PC-9 (cell line): ENCODE data around the gene SHTN1. TPM values are rescaled to one million over a fixed set of nuclear protein-coding genes. Genes with fewer than 3 reads are reported as not detected.

Source experiments
- BruUV-seq: library from RNA; stranded (reverse); fragments of 400-500 nt; replicated peaks from 2 replicates; lab custom pipeline; 2021; lab: Mats Ljungman, UMichigan
- CTCF ChIA-PET: fragments of 300-600 bp; sonication (Branson Sonifier 250); formaldehyde crosslinking; loops from one replicate; lab custom pipeline; 2022; ENCODE audit warnings: antibody characterized with exemption; lab: Charles Lee
- POLR2A ChIA-PET: fragments of 300-600 bp; sonication (Branson Sonifier 250); formaldehyde crosslinking; loops from one replicate; lab custom pipeline; 2022; ENCODE audit warnings: antibody characterized with exemption; ENCODE audit not compliant: unreplicated experiment; lab: Charles Lee
- DNase-seq, 2 experiments: peaks; one replicate each; pipeline versions ENCODE4 v3.0.0 to v3.0.0-alpha.2; 2015 to 2022; ENCODE audit warnings: mixed read lengths in 1 of 2
- H2AFZ ChIP-seq: fragments of 200-600 bp; sonication (generic); 2 replicates; pipeline ENCODE4 v1.8.1; 2017; ENCODE audit warnings: antibody characterized with exemption
- H3F3A ChIP-seq: fragments of 200-600 bp; sonication (generic); 2 replicates; pipeline ENCODE4 v1.8.1; 2017; ENCODE audit warnings: antibody characterized with exemption, mild to moderate bottlenecking, low read depth; ENCODE audit not compliant: insufficient read depth
- H3K27ac ChIP-seq: fragments of 200-600 bp; sonication (generic); 2 replicates; pipeline ENCODE4 v1.6.1; 2016; ENCODE audit warnings: mixed run types
- H3K27me3 ChIP-seq: fragments of 200-600 bp; sonication (generic); 2 replicates; pipeline ENCODE4 v1.6.1; 2016; ENCODE audit warnings: low read depth, mixed run types; ENCODE audit not compliant: insufficient read depth
- H3K36me3 ChIP-seq: fragments of 200-600 bp; sonication (generic); 2 replicates; pipeline ENCODE4 v1.6.1; 2016; ENCODE audit warnings: low read depth, mixed run types
- H3K4me1 ChIP-seq: fragments of 200-600 bp; sonication (generic); replicated peaks from 2 replicates; pipeline ENCODE4 v1.6.1; 2016; ENCODE audit warnings: mixed run types; ENCODE audit not compliant: insufficient read depth
- H3K4me2 ChIP-seq: fragments of 200-600 bp; sonication (generic); 2 replicates; pipeline ENCODE4 v1.6.1; 2017; ENCODE audit warnings: mixed run types
- H3K4me3 ChIP-seq: fragments of 200-600 bp; sonication (generic); 2 replicates; pipeline ENCODE4 v1.6.1; 2016; ENCODE audit warnings: mixed run types
- H3K79me2 ChIP-seq: fragments of 200-600 bp; sonication (generic); 2 replicates; pipeline ENCODE4 v1.6.1; 2017; ENCODE audit warnings: low read depth, mixed run types
- H3K9me2 ChIP-seq: fragments of 200-600 bp; sonication (generic); 2 replicates; pipeline ENCODE4 v1.8.1; 2017; ENCODE audit warnings: mild to moderate bottlenecking; ENCODE audit not compliant: insufficient read depth
- H3K9me3 ChIP-seq: fragments of 200-600 bp; sonication (generic); 2 replicates; pipeline ENCODE4 v1.8.1; 2016; ENCODE audit warnings: low read depth; ENCODE audit not compliant: insufficient read depth
- H4K20me1 ChIP-seq: fragments of 200-600 bp; sonication (generic); 2 replicates; pipeline ENCODE4 v1.8.1; 2017; ENCODE audit not compliant: insufficient read depth
- CTCF ChIP-seq: fragments of 200-600 bp; sonication (generic); conservative IDR thresholded peaks from 2 replicates; pipeline ENCODE4 v1.6.1; 2017; ENCODE audit warnings: mixed run types, antibody characterized with exemption, mild to moderate bottlenecking, moderate library complexity
- EZH2 ChIP-seq: fragments of 200-600 bp; sonication (generic); IDR thresholded peaks from 2 replicates; pipeline ENCODE4 v1.8.0; 2017; ENCODE audit warnings: antibody characterized with exemption, low read depth
- intact Hi-C: fragments of 100-400 bp; cut with micrococcal nuclease; formaldehyde crosslinking; loops from one replicate; pipeline ENCODE4 v1.10.0; 2022; ENCODE audit not compliant: unreplicated experiment
- total RNA-seq: library from RNA; stranded (reverse); gene quantifications from 2 replicates; pipeline ENCODE4 v1.2.3, GENCODE V29; 2021

SHTN1 gene
- total RNA-seq, 1 experiment from 2014 or later = 33.6 TPM

DNA sequence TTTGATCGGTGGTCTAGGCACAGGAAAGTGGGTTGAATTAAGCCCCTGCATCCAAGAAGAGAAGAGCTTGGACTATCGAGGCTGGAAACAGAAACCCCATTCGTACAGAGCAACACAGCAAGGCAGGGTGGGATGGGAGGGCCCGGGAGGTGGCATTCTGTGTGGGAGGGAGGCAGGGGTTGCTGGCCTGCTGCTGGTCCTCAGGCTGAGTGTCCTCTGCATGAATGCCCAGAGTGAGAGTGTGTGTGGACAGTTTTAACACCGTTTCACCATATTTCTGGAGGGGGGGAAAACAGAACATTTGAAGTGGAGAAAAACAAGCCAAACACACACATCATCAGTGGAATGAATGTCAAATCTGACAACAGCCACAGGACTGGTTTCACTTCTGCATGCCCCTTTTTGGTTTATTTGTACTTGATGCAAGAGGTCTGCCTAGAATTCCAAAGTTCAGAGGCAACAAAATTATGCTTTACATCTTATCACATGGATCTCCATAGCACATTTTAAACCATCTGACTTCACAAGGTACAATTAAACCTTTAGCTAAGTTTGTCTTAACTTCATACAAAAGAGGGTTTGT is 166.8 kb downstream of the SHTN1 start:
- H3K9me2 ChIP-seq = no peaks in the 10 kb centered on the region
- H3K27ac ChIP-seq = no peak overlapping the region
- intact Hi-C loops = no loop called here
- no peak for DNase-seq
- no peak overlapping the region for H3K4me3 ChIP-seq
- no peaks in the 10 kb centered on the region for H3K79me2 ChIP-seq
- BruUV-seq = no TSS peak
- H4K20me1 ChIP-seq = no peaks in the 10 kb centered on the region
- H3F3A ChIP-seq = no peaks in the 10 kb centered on the region
- no peaks in the 10 kb centered on the region for H3K9me3 ChIP-seq
- POLR2A ChIA-PET = no interaction called here
- H3K4me1 ChIP-seq = no peaks in the 10 kb centered on the region
- H3K27me3 ChIP-seq = no peaks in the 10 kb centered on the region
- CTCF ChIA-PET = no interaction called here
- H2AFZ ChIP-seq = no peak overlapping the region
- no peak for TF ChIP-seq CTCF
- TF ChIP-seq EZH2 = no peak
- H3K36me3 ChIP-seq = no peaks in the 10 kb centered on the region
- no peak overlapping the region for H3K4me2 ChIP-seq

DNA sequence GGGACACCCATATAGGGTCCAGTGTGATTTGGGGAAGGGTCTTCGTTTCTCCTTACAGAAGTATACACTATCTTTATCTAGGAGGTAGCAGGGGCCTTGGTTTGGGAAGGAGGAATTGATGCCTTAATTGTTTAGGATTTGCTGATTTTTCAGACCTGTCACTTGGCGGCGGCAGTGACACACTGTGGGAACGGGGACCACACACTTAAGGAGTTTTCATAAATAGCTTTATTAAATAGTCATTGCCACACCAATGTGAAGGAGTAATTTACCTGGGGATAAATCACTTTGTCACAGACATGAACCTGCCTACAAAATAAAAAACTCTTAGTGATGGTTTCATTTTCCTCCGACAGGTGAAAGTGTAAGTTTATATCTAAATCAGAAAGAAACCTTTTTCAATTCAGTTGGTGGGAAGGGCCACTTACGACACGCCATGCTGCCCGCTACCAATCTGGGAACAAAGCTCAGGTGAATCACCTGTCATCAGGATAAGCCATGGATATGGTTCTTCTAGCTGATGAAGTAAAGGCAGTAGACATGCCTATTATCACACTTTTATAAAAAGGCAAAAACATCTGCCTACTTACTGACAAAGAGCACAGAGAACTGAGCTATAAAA is 168.0 kb downstream of the SHTN1 start:
- no peak for TF ChIP-seq EZH2
- Histone ChIP-seq H3K36me3 (no peaks in the 10 kb centered on the region), H3K4me1 (no peaks in the 10 kb centered on the region), H3K9me2 (no peaks in the 10 kb centered on the region), H2AFZ (no peak overlapping the region), H3K27me3 (no peaks in the 10 kb centered on the region), H4K20me1 (no peaks in the 10 kb centered on the region), H3K27ac (no peak overlapping the region), H3K79me2 (no peaks in the 10 kb centered on the region), H3K9me3 (no peaks in the 10 kb centered on the region), H3K4me2 (no peak overlapping the region), H3K4me3 (no peak overlapping the region), H3F3A (no peaks in the 10 kb centered on the region)
- CTCF ChIA-PET = interaction anchor here (0.9 kb wide), 1 partner anchor 330 kb away, joined by 5 read pairs; no protein-coding TSS in a partner anchor
- intact Hi-C loops = no loop called here
- POLR2A ChIA-PET = no interaction called here
- no peak for DNase-seq
- no TSS peak for BruUV-seq

- no TSS peak for BruUV-seq
- TF ChIP-seq CTCF (no peak), EZH2 (no peak)
- Histone ChIP-seq H3K36me3 (no peaks in the 10 kb centered on the region), H4K20me1 (no peaks in the 10 kb centered on the region), H3K9me3 (no peaks in the 10 kb centered on the region), H3K4me1 (no peaks in the 10 kb centered on the region), H3F3A (no peaks in the 10 kb centered on the region), H3K27me3 (no peaks in the 10 kb centered on the region), H3K79me2 (no peaks in the 10 kb centered on the region), H3K4me3 (no peak overlapping the region), H3K9me2 (no peaks in the 10 kb centered on the region), H2AFZ (no peak overlapping the region), H3K4me2 (no peak overlapping the region), H3K27ac (no peak overlapping the region)
- ChIA-PET CTCF (no interaction called here), POLR2A (no interaction called here)
- no peak for DNase-seq
- intact Hi-C loops = no loop called here
Observed at GRCh38 chr10:116836083-116836482, 168.9 kb downstream of the SHTN1 start.
